ENCODE results near the gene HSPA5.
"Not testable (repeated sequence)": the region's sequence is repeated elsewhere in the genome, so short reads cannot be mapped to it uniquely, and the experiment has no call there.

Gene HSPA5

GRCh38 chr9:125240649-125240999 lies 519 bp downstream of the HSPA5 start:
- Histone ChIP-seq H4K20me1 (ENCODE audit: insufficient read depth) (peaks cover 43% of the 10 kb centered on the region), H3K36me3 (ENCODE audit: insufficient read depth) (peaks cover 44% of the 10 kb centered on the region), H3K4me1 (ENCODE audit: low read depth, poor library complexity, severe bottlenecking) (peaks cover 38% of the 10 kb centered on the region), H3K4me2 (peak overlapping the region; percentile 90), H3K27me3 (ENCODE audit: insufficient read depth, low read depth) (no peaks in the 10 kb centered on the region; the same call in 1 of the 2 replicates), H3K79me2 (ENCODE audit: insufficient read depth, low read depth) (peaks cover 55% of the 10 kb centered on the region), H3K4me3 (IDR thresholded peaks at IDR 0.05; ENCODE audit: insufficient read depth, low read depth, low read length) (no peak overlapping the region), H2AFZ (ENCODE audit: low read depth) (peak overlapping the region; percentile 33; the same call in 1 of the 2 replicates), H3K9ac (peak overlapping the region; percentile 99), H3K27ac (peak overlapping the region; percentile 94)
- TF ChIP-seq CTCF (conservative IDR thresholded peaks at IDR 0.05; ENCODE audit: low read depth, low read length) = no peak; the same call in 1 of the 2 replicates

- H3K27ac ChIP-seq = peak overlapping the region; percentile 94
- H4K20me1 ChIP-seq (ENCODE audit: insufficient read depth) = peaks cover 46% of the 10 kb centered on the region
Measured at GRCh38 chr9:125239631-125240597, 1.2 kb downstream of the HSPA5 start.

GRCh38 chr9:125238915-125239446 lies 2.2 kb downstream of the HSPA5 start:
- Histone ChIP-seq H3K36me3 (ENCODE audit: insufficient read depth) (peaks cover 50% of the 10 kb centered on the region), H3K27me3 (ENCODE audit: insufficient read depth, low read depth) (no peaks in the 10 kb centered on the region; the same call in 1 of the 2 replicates), H3K9ac (peak overlapping the region; percentile 99; the same call in 1 of the 2 replicates), H4K20me1 (ENCODE audit: insufficient read depth) (peaks cover 46% of the 10 kb centered on the region), H3K79me2 (ENCODE audit: insufficient read depth, low read depth) (peaks cover 64% of the 10 kb centered on the region), H3K4me2 (peak overlapping the region; percentile 90), H3K27ac (no peak overlapping the region; the same call in 1 of the 2 replicates), H3K4me3 (IDR thresholded peaks at IDR 0.05; ENCODE audit: insufficient read depth, low read depth, low read length) (no peak overlapping the region), H3K4me1 (ENCODE audit: low read depth, poor library complexity, severe bottlenecking) (peaks cover 39% of the 10 kb centered on the region), H2AFZ (ENCODE audit: low read depth) (no peak overlapping the region)
- no peak for TF ChIP-seq CTCF (conservative IDR thresholded peaks at IDR 0.05; ENCODE audit: low read depth, low read length)

More at GRCh38 chr9:125239631-125240597, 1.2 kb downstream of the HSPA5 start:
- no peak for TF ChIP-seq CTCF (conservative IDR thresholded peaks at IDR 0.05; ENCODE audit: low read depth, low read length)
- Histone ChIP-seq H3K4me3 (IDR thresholded peaks at IDR 0.05; ENCODE audit: insufficient read depth, low read depth, low read length) (no peak overlapping the region), H3K4me2 (peak overlapping the region; percentile 90), H3K36me3 (ENCODE audit: insufficient read depth) (peaks cover 50% of the 10 kb centered on the region), H3K4me1 (ENCODE audit: low read depth, poor library complexity, severe bottlenecking) (peaks cover 39% of the 10 kb centered on the region), H3K27me3 (ENCODE audit: insufficient read depth, low read depth) (no peaks in the 10 kb centered on the region; the same call in 1 of the 2 replicates), H3K9ac (peak overlapping the region; percentile 99), H2AFZ (ENCODE audit: low read depth) (no peak overlapping the region), H3K79me2 (ENCODE audit: insufficient read depth, low read depth) (peaks cover 62% of the 10 kb centered on the region)

GRCh38 chr9:125238127-125238914 lies 2.8 kb downstream of the HSPA5 start:
- Histone ChIP-seq H3K4me1 (ENCODE audit: low read depth, poor library complexity, severe bottlenecking) (peaks cover 39% of the 10 kb centered on the region), H3K27ac (peak overlapping the region; percentile 16; the same call in 1 of the 2 replicates), H3K9ac (peak overlapping the region; percentile 99; the same call in 1 of the 2 replicates), H3K79me2 (ENCODE audit: insufficient read depth, low read depth) (peaks cover 64% of the 10 kb centered on the region), H3K4me2 (peak overlapping the region; percentile 90), H3K36me3 (ENCODE audit: insufficient read depth) (peaks cover 50% of the 10 kb centered on the region), H4K20me1 (ENCODE audit: insufficient read depth) (peaks cover 46% of the 10 kb centered on the region), H3K4me3 (IDR thresholded peaks at IDR 0.05; ENCODE audit: insufficient read depth, low read depth, low read length) (no peak overlapping the region), H2AFZ (ENCODE audit: low read depth) (no peak overlapping the region), H3K27me3 (ENCODE audit: insufficient read depth, low read depth) (no peaks in the 10 kb centered on the region; the same call in 1 of the 2 replicates)
- TF ChIP-seq CTCF (conservative IDR thresholded peaks at IDR 0.05; ENCODE audit: low read depth, low read length) = no peak

- Histone ChIP-seq H3K4me2 (peak overlapping the region; percentile 90; the same call in 1 of the 2 replicates), H4K20me1 (ENCODE audit: insufficient read depth) (peaks cover 46% of the 10 kb centered on the region), H3K79me2 (ENCODE audit: insufficient read depth, low read depth) (peaks cover 64% of the 10 kb centered on the region), H3K4me1 (ENCODE audit: low read depth, poor library complexity, severe bottlenecking) (peaks cover 39% of the 10 kb centered on the region), H3K36me3 (ENCODE audit: insufficient read depth) (peaks cover 50% of the 10 kb centered on the region)
- not testable (repeated sequence) for H3K9ac ChIP-seq; H2AFZ ChIP-seq (ENCODE audit: low read depth); H3K27me3 ChIP-seq (ENCODE audit: insufficient read depth, low read depth); H3K4me3 ChIP-seq (IDR thresholded peaks at IDR 0.05; ENCODE audit: insufficient read depth, low read depth, low read length); H3K27ac ChIP-seq
Measured at GRCh38 chr9:125236520-125237159, 4.5 kb downstream of the HSPA5 start.
